ENCODE measurements around the gene MBD2.
"Not testable (repeated sequence)": the region's sequence is repeated elsewhere in the genome, so short reads cannot be mapped to it uniquely, and the experiment has no call there.

Gene MBD2

GRCh38 chr18:54228364-54228763 is 3.9 kb upstream of the MBD2 start:
- H3K4me3 ChIP-seq (ENCODE audit: low read length), result no peak overlapping the region
- no peak for DNase-seq (ENCODE audit: low read depth)
- no peak for TF ChIP-seq CTCF (IDR thresholded peaks at IDR 0.05; ENCODE audit: insufficient read depth, low read depth, low read length, missing control alignments)

- H3K4me3 ChIP-seq (ENCODE audit: low read length), result peak overlapping the region; percentile 78
- no peak for TF ChIP-seq CTCF (IDR thresholded peaks at IDR 0.05; ENCODE audit: insufficient read depth, low read depth, low read length, missing control alignments)
- DNase-seq (ENCODE audit: low read depth), result peak; percentile 97
Observed at GRCh38 chr18:54223568-54224241, 764 bp downstream of the MBD2 start.

GRCh38 chr18:54222922-54223567 is 1.4 kb downstream of the MBD2 start:
- DNase-seq (ENCODE audit: low read depth), result peak; percentile 70
- TF ChIP-seq CTCF (IDR thresholded peaks at IDR 0.05; ENCODE audit: insufficient read depth, low read depth, low read length, missing control alignments), result peak; percentile 69
- H3K4me3 ChIP-seq (ENCODE audit: low read length), result peak overlapping the region; percentile 78

- no peak overlapping the region for H3K4me3 ChIP-seq (ENCODE audit: low read length)
- no peak for TF ChIP-seq CTCF (IDR thresholded peaks at IDR 0.05; ENCODE audit: insufficient read depth, low read depth, low read length, missing control alignments)
- DNase-seq (ENCODE audit: low read depth), result no peak
Observed at GRCh38 chr18:54220406-54220805, 4.1 kb downstream of the MBD2 start.

GRCh38 chr18:54218803-54219202 is 5.7 kb downstream of the MBD2 start:
- DNase-seq (ENCODE audit: low read depth); H3K4me3 ChIP-seq (ENCODE audit: low read length): not testable (repeated sequence)

GRCh38 chr18:54218299-54218698 is 6.2 kb downstream of the MBD2 start:
- DNase-seq (ENCODE audit: low read depth), result no peak
- no peak overlapping the region for H3K4me3 ChIP-seq (ENCODE audit: low read length)
- no peak for TF ChIP-seq CTCF (IDR thresholded peaks at IDR 0.05; ENCODE audit: insufficient read depth, low read depth, low read length, missing control alignments)

- no peak overlapping the region for H3K4me3 ChIP-seq (ENCODE audit: low read length)
- TF ChIP-seq CTCF (IDR thresholded peaks at IDR 0.05; ENCODE audit: insufficient read depth, low read depth, low read length, missing control alignments), result no peak
- DNase-seq (ENCODE audit: low read depth), result no peak
Observed at GRCh38 chr18:54217624-54218023, 6.8 kb downstream of the MBD2 start.
